ENCODE measurements around the gene RPS6KA3. TPM values are rescaled to one million over a fixed set of nuclear protein-coding genes. Genes with fewer than 3 reads are reported as not detected.
A peak's percentile ranks its signal among the peaks of the same experiment; 100 is the strongest.

RPS6KA3 gene
- total and polyA plus RNA-seq, 9 of the 15 experiments (the other 6 are each of a cell fraction or from before 2014, with no cell fraction given) = 10.9 to 61.9 (median 37.4) TPM

- TF ChIP-seq YY1 (IDR thresholded peaks at IDR 0.05; ENCODE audit: borderline replicate concordance in 1 of 3, control insufficient read depth in 1 of 3, extremely low read depth in 1 of 3, insufficient read depth in 3 of 3, insufficient read length in 1 of 3, insufficient replicate concordance in 2 of 3, low read depth in 1 of 3, low read length in 2 of 3) (peak in 2 of 3 experiments; percentile 93 to 97), DEAF1 (CRISPR knock-in tag; IDR thresholded peaks at IDR 0.05) (no peak), GTF2A2 (tag; IDR thresholded peaks at IDR 0.05) (no peak), RBM39 (optimal IDR thresholded peaks at IDR 0.05; ENCODE audit: low read depth, low read length) (no peak), ZNF384 (IDR thresholded peaks at IDR 0.05; ENCODE audit: low read depth, low read length) (no peak), ZNF644 (tag; IDR thresholded peaks at IDR 0.05; ENCODE audit: low read depth) (no peak), TGIF2 (CRISPR knock-in tag; IDR thresholded peaks at IDR 0.05) (no peak), ID3 (CRISPR knock-in tag; IDR thresholded peaks at IDR 0.05) (no peak), ID3 (tag; IDR thresholded peaks at IDR 0.05) (no peak), ATF4 (CRISPR knock-in tag; IDR thresholded peaks at IDR 0.05) (no peak), MEF2A (IDR thresholded peaks at IDR 0.05; ENCODE audit: control insufficient read depth, low read depth, low read length) (no peak), CREM (IDR thresholded peaks at IDR 0.05; ENCODE audit: low read depth) (no peak), CBX8 (IDR thresholded peaks at IDR 0.05; ENCODE audit: borderline replicate concordance, extremely low read depth, low read depth, low read length, poor library complexity, severe bottlenecking) (no peak), CXXC5 (CRISPR knock-in tag; IDR thresholded peaks at IDR 0.05) (peak; percentile 74), MYC (IDR thresholded peaks at IDR 0.05; ENCODE audit: low read depth, low read length) (peak; percentile 48; the same call in 1 of the 2 replicates), MYC (CRISPR knock-in tag; IDR thresholded peaks at IDR 0.05; ENCODE audit: borderline replicate concordance, low read depth) (no peak), ARID2 (IDR thresholded peaks at IDR 0.05) (no peak), NFRKB (IDR thresholded peaks at IDR 0.05; ENCODE audit: low read depth) (no peak), MCM5 (IDR thresholded peaks at IDR 0.05; ENCODE audit: low read depth) (no peak), CTBP1 (IDR thresholded peaks at IDR 0.05; ENCODE audit: borderline replicate concordance) (peak; percentile 69), SMARCE1 (IDR thresholded peaks at IDR 0.05) (peak; percentile 36; the same call in 1 of the 2 replicates), FOS (IDR thresholded peaks at IDR 0.05; ENCODE audit: extremely low read depth, insufficient read length) (no peak), RBFOX2 (IDR thresholded peaks at IDR 0.05; ENCODE audit: low read depth, low read length) (peak; percentile 86), ZNF778 (CRISPR knock-in tag; IDR thresholded peaks at IDR 0.05) (no peak), BACH1 (tag; IDR thresholded peaks at IDR 0.05) (no peak), TAF1 (IDR thresholded peaks at IDR 0.05; ENCODE audit: control insufficient read depth, extremely low read depth, insufficient read depth, low read length, severe bottlenecking) (peak; percentile 54), RFX5 (IDR thresholded peaks at IDR 0.05; ENCODE audit: low read depth, low read length) (no peak)
These were observed at the start of gene RPS6KA3 (continued) for GRCh38 chrX:20266810-20267606.
